ENCODE measurements around the gene CALN1.

GRCh38 chr7:71735961-71736556 lies 676.1 kb downstream of the CALN1 start:
- TF ChIP-seq CTCF (IDR thresholded peaks at IDR 0.05) (peak; percentile 93), SIN3A (IDR thresholded peaks at IDR 0.05; ENCODE audit: borderline replicate concordance, insufficient read depth, low read depth, low read length) (no peak), POLR2AphosphoS5 (IDR thresholded peaks at IDR 0.05; ENCODE audit: low read depth, low read length) (no peak)

Measured in Panc1 (cell line).